Measurements from ENCODE around the gene CEL.

DNA sequence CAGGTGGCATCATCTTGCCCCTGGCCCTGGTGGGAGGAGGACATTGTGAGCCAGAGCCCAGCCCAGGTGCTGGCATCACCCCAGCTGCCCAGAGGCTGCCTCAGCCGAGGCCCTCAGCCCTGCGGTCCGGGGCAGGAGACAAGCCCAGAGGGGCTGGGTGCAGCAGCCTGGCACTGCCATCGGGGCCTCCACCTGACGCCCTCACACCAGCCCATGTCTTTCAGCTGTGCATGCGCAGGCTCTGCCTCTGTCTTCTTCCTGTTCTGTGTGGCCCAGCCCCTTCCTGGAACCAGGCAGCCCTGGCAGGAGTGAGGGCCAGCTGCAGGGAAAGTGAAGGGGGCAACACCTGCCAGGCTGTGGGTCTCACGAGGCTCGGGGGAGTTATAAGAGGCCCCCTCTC is 4.8 kb upstream of the CEL start:
- TF ChIP-seq, protein P1, sequence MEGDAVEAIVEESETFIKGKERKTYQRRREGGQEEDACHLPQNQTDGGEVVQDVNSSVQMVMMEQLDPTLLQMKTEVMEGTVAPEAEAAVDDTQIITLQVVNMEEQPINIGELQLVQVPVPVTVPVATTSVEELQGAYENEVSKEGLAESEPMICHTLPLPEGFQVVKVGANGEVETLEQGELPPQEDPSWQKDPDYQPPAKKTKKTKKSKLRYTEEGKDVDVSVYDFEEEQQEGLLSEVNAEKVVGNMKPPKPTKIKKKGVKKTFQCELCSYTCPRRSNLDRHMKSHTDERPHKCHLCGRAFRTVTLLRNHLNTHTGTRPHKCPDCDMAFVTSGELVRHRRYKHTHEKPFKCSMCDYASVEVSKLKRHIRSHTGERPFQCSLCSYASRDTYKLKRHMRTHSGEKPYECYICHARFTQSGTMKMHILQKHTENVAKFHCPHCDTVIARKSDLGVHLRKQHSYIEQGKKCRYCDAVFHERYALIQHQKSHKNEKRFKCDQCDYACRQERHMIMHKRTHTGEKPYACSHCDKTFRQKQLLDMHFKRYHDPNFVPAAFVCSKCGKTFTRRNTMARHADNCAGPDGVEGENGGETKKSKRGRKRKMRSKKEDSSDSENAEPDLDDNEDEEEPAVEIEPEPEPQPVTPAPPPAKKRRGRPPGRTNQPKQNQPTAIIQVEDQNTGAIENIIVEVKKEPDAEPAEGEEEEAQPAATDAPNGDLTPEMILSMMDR (IDR thresholded peaks at IDR 0.05; ENCODE audit: low read depth, low read length), result no peak
- no peak for TF ChIP-seq POLR2A (IDR thresholded peaks at IDR 0.05; ENCODE audit: extremely low read depth, insufficient read length)
